Astrocyte of the hippocampus (primary cell): ENCODE measurements around the gene ZNF749.

Source experiments
- DNase-seq: peaks from one replicate; pipeline ENCODE4 v3.0.0; 2011; ENCODE audit warnings: low read depth, low spot score

The ZNF749 gene

DNA sequence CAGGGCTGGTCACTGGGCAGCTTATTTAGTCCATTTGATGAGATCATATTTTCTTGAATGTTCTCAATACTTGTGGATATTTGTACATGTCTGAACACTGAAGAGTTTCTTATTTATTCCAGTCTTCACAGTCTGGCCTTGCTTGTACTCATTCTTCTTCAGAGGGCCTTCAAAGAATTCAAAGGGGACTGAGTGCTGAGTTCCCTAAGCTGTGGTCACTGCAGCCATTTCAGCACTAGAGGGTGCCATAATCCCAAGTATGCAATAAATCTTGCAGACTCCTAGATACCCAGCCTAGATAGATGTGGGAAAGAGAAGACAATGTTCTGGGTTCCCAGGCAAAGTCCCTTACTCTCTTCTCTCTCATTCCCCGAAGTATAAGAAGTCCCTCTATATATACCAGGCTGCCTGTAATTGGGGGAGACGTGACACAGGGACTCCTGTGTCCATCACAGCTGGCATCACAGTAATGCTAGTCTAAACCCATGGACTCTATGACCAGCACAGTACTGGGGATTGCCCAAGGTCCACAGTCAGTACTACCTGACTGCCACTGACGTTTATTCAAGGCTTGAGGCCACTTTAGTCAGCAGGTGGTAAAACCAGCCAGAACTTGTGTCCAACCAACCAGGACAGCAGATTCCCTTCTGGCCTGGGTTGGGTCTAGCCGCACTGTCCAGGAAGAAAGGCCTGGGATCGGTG lies 30.7 kb downstream of the ZNF749 start:
- DNase-seq: no peak

DNA sequence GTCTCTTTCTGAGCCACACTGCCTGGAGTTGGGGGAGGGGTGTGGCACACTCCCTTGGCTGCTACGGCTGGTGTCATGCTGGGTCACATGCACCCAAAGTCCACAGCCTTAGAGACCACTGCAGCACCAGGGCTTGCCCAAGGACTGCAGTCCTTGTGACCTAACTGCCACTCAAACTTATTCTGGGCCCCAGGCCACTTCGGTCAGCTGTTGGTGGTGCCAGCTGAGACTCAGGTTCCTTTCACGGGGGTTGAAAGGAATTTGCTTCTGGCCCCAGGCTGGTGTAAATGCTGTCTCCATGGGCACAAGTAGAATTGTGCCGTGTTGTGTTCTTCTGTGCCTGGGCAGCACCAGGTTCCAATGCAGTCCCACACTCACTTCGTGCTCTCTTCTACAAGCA lies 31.4 kb downstream of the ZNF749 start:
- no peak for DNase-seq

DNA sequence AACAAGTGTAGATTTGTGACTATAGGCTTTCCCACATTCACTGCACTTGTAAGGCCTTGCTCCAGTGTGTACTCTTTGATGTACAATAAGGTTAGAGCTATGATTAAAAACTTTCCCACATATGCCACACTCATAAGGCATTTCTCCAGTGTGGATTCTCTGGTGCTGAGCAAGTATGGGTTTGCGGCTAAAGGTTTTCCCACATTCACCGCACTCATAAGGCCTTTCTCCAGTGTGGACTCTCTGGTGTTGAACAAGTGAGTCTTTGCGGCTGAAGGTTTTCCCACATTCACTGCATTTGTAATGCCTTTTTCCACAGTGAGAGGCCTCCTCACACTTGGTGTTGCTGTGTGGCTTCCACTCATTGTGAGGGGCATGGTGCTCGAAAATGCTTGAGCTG lies 38.5 kb downstream of the ZNF749 start:
- no peak for DNase-seq

DNA sequence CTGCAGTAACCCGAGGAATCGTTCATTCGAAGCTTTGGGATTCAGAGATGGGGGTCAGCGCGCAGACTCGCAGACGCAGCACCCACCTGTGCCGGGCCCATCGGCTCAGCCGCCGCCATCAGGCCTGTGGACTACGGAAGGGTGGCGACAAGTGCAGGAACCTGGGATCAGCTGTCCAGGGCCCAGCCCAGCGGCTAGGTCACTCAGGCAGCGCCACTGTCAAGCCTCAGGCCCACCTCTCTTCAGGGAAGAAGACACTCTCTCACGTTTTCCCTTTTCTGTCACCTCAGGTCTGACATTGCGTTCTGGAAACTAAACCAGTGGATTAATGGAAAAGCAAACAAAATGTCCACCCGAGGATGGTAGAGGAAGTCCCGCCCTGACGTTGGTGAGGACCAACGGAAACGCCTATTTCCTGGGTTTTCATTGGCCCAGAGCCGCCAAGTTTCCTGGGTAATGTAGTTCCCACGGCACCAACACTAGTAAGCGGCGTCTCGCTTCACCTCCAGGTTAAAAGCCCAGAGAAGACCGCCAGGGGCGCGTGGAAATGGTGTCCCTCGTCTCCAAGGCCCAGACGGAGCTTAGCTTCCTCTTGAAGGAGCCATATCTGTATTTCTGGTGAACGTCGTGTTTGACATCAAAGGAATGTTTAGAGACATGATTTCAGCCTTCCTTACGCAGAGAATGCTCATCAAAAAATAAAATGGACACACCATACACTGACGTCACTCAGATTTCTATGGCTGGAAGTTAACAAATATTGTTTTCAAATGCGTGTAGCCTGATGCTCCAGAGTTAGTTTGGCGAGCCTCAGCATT lies 42.3 kb downstream of the ZNF749 start, which contains the start of gene ZNF772:
Gene ZNF772 (minus strand): TSS at position 376 of the 818 bp plus-strand sequence. CDS start 257 bp downstream, at position 119.
- peak; percentile 97 for DNase-seq

DNA sequence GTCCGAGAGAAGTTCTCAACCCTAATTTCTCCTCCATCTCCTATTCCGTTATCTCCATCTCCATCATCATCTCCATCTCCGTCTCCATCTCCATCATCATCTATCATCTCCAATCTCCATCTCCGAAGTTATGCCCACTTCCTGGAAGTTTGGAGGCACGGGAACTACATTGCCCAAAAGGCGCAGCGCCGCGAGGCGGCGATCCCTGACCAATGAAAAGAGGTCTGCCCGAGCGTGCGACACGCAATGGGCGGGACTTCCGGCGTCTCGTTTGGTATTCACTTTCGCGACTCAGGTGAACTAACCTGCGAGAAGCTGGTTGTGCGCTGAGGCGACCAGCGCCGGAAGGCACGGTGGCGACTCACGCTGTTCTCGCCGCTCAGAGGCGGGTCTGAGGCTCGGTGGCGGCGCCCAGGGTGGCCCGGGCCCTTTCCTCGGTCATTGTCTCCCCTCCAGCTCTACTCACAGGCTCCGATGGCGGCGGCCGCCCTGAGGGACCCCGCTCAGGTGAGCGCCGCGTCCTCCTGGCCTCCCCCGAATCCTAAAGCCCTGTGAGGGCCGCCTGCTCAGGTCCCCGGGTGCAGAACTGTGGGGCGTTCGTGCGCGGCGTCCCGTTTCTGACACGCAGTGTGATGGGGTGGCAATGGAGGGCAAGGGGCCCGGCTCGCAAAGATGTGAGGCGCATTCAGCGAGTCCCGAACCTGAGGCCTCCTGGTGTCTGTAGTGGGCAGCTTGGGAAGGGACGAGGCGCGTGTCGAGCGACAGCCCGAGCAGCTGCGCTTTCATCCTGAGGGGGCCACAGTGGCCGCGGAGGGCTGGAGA lies 52.6 kb downstream of the ZNF749 start, which contains the start of gene ZNF419:
Gene ZNF419 (plus strand): TSS at position 274 of the 822 bp plus-strand sequence. CDS start 201 bp downstream, at position 475.
- DNase-seq: peak; percentile 95

DNA sequence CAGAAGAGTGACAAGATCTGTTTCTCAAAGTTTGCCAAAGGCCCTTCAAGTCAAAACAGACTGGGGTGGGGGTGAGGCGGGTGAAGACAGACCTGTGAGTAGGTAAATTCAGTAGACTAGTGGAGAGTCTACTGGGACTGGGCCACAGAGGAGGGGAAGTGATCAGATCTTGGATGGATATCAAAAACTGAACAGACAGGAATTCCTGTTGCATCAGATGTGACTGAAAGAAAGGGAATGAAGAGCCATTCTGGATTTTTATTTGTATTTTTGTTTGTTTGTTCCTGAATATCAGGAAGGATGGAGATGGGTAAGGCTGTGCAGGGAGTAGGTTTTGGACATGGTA lies 53.1 kb downstream of the ZNF749 start:
- DNase-seq: peak; percentile 18
